Measurements from ENCODE around the gene EFHC2. TPM values are rescaled to one million over a fixed set of nuclear protein-coding genes. Genes with fewer than 3 reads are reported as not detected.
"Not testable (repeated sequence)": the region's sequence is repeated elsewhere in the genome, so short reads cannot be mapped to it uniquely, and the experiment has no call there.

EFHC2 gene
- polyA plus RNA-seq, 1 donor: 0.18 TPM

- no peak for DNase-seq
These were observed 111.4 kb downstream of the EFHC2 start for GRCh38 chrX:44232081-44232480.

- DNase-seq: peak; percentile 8
These were observed 114.9 kb downstream of the EFHC2 start for GRCh38 chrX:44228621-44229020.

DNA sequence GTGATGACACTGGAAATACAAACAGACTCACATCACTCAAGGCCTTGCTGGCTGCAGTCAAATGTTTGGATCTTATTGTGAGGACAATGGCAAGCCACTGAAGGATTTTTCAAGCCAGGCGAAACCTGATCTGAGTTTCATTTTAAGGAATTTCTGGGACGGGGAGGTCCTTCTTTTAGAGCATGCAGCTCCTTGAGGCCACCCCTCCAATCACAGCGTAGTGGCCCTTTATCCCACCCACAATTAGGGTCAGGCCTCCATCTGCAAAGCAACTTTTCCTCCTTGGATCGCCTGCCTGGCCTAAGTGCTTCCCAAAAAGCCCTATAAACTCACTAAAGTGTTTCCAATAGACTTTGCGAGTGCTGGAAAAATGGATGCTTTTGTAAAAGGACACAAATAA, 115.5 kb downstream of the EFHC2 start:
- DNase-seq: peak; percentile 15

DNA sequence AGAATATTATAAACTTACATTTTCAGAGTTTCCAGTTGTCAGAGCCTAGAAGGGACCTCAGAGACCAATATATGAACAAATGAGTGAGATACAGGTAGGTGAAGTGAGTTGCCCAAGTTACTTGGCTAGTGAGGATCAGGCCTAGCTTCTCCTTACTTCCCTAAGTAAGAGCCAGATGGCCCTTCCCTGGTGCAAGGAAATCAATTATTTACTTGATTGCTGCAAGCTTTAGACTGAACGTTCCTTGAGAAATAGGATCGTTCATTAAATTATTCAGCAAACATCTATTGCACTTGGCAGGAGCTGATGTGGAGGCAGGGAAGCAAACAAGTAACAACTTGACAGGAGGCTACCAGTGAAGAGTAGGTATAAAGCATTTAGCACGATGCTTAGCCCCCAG, 117.8 kb downstream of the EFHC2 start:
- DNase-seq: no peak

GRCh38 chrX:44224760-44225159, 118.7 kb downstream of the EFHC2 start:
- DNase-seq: no peak

DNA sequence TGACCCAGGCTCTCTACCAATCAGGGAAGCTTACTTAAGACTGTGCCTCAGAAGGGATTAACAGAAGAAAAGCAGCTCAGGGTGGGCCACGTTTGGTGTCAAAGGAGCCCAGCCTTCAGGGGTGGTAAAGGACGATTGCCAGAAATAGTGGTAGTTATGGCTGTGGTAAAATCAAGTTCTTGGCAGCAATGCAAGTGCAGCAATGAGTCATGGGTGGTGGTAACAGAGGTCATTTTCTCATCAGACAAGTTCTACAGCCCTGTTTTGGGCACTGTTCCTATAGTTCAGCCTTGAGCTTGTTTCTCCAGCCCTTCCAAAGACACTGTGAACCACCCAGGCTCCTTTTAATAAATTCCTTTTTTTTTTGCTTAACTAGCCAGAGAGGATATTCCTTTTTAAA, 120.3 kb downstream of the EFHC2 start:
- no peak for DNase-seq

DNA sequence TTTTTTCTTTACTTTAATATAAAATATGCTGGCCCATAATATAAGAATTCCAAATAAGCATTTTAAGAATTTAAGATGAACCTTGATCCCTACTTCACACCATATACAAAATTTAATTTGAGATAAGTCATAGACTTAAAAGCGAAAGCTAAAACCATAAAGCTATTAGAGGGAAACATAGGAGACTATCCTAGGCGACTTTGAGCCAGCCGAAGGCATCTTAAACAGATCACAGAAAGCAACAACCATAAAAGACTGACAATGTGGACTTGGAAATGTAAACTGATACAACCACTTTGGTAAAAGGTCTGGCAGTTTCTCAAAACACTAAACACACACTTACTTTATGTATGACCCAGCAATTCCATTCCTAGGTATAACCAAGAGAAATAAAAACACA, 125.0 kb downstream of the EFHC2 start:
- no peak for DNase-seq

DNA sequence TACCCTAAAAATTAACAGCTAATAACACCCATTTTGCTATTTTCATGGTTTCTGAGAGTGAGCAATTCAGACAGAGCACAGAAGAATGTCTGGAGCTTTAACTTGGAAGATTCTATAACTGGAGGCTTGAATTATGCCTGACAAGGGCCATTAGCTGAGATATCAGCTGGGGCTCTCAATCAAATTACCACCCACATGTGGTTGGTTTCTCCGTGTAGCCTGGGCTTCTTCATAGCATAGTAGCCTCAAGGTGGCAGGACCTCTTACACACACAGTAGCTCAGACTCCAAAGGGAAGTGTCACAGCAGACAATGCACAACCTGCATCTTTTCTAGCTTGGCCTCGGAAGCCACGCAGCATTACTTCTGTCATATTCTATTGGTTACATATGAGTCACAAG, 127.3 kb downstream of the EFHC2 start:
- no peak for DNase-seq

GRCh38 chrX:44203791-44204190, 139.7 kb downstream of the EFHC2 start:
- DNase-seq: no peak

- DNase-seq: no peak
These were observed 140.9 kb downstream of the EFHC2 start for GRCh38 chrX:44202596-44202995.

- DNase-seq: no peak
These were observed 154.4 kb downstream of the EFHC2 start for GRCh38 chrX:44189116-44189515.

DNA sequence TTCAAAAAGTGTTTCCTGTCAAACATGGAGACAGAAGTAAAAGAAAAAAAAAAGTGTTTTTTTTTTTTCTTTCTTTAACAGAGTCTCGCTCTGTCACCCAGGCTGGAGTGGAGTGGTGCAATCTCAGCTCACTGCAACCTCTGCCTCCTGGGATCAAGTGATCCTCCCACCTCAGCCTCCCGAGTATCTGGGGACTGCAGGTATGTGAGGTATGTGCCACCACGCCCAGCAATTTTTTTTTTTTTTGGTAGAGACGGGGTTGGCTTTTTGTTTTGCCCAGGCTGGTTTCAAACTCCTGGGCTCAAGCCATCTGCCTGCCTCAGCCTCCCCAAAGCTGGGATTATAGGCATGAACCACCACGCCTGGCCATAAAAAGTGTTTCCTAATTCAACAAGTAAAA, 155.6 kb downstream of the EFHC2 start:
- not testable (repeated sequence) for DNase-seq

GRCh38 chrX:44183329-44183728, 160.1 kb downstream of the EFHC2 start:
- DNase-seq: no peak

DNA sequence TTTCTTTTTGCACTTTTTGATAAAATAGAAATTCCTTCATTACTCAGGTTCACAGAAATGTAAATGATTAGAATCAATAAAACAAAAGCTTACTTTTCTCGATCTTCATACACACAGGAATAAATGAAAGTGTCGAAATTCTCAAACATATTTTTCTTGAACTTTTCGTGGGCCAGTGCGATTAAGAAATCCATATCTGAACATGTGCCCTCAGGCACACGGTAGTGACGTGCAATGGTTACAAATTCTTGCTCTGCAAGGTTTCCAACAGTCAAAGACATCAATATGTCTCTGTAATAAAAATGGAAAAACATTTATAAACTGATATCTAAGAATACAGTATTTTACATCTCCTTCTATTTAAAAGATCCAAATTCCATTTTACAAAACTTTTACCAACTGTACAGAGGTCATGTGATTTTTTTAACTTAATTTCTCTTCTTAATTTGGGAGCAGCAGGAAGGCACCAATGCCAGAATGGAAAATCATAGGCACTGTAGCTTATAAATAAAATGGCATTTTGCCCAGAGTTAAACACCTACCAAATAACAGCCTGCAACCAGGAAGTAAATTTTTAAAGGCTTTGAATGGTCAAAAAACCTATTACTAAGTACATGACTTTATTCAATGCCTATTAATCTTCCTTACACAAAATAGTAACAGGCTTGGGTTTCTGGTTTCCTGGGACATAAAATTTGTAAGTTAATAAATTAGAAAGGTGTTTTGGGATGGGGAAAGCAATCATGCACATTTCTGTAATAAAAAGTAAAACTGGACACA, 165.0 kb downstream of the EFHC2 start:
- DNase-seq: no peak

DNA sequence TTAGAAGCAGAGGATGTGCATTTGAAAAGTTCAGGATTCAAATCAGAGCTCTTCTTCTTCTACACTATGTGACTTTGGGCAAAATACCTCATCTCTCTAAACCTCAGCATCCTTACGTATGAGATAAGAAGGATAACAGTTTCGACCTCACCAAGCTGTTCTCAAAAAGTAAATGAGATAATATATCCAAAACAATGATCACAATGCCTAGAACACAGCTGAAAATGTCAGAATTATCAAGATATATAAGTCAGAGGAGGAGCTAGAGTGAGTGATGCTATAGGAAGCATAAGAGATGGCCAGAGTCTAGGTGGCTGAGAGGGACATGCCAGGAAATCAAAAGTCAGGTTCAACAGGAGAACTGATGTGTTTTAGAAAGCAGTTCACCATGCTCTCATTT, 168.0 kb downstream of the EFHC2 start:
- no peak for DNase-seq

DNA sequence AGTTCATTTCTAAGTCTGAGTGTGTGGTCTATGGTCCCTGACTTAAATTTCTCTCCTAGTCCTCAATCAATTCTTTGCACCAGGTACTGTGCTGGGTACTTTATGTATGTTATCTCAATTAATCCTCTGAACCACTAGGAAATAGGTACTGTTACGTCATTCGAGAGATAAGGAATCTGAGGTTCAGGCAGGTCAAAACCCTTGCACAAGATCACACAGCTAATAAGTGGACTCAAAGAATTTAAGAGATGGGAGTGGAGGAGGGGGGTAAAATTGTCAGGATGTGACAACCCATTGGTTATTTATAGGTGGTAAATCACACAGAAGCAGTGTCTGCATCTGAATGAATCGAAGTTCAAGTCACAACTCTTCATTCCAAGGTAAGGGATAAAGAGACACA, 169.4 kb downstream of the EFHC2 start:
- DNase-seq: no peak

GRCh38 chrX:44173219-44173618, 170.3 kb downstream of the EFHC2 start:
- no peak for DNase-seq

GRCh38 chrX:44167116-44167515, 176.4 kb downstream of the EFHC2 start:
- DNase-seq: no peak

DNA sequence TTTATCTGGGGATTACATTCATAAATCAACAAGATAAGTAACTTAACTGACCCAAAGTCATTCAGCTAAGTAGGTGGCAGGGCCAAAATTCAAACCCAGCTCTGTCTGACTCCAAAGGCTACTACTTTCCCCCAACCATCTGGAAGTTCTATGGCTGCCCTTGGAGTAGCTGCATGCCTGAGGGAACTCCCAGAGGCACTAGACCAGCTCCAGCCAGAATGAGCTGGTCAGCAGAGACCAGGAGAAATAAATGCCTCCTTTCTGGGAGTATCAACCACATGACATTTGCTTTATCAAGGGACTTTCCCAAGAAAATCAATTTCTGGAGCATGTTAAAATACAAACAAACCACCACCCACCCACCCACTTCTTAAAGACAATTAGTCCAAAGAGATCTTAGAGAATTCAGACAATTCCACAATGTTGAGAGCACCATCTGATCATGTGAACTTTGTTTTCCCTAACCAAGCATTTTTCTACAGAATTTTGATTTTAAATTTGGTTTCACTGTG, 180.5 kb downstream of the EFHC2 start:
- DNase-seq: no peak

DNA sequence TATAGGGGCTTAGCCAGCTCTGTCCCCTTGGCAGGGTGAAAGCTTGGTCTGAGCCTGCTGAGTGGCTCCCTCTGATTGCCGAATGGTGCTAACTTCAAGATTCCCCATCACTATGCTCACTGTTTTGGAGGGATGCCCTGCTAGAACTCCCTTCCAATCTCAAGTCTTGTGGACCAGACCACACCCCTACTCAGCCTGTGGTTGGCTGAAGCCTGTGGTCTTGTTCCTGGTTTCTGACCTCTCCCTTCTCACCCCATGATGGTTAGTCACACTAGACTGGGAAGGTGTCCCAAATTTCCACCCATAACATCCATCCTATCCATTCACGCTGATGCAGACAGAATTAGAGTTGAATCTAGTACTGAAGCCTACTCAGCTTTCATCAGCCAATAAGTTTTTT, 185.6 kb downstream of the EFHC2 start:
- DNase-seq: no peak

GRCh38 chrX:44157283-44157682, 186.2 kb downstream of the EFHC2 start:
- DNase-seq: no peak

- no peak for DNase-seq
These were observed 186.7 kb downstream of the EFHC2 start for GRCh38 chrX:44156726-44157125.

GRCh38 chrX:44155126-44155525, 188.3 kb downstream of the EFHC2 start:
- no peak for DNase-seq

DNA sequence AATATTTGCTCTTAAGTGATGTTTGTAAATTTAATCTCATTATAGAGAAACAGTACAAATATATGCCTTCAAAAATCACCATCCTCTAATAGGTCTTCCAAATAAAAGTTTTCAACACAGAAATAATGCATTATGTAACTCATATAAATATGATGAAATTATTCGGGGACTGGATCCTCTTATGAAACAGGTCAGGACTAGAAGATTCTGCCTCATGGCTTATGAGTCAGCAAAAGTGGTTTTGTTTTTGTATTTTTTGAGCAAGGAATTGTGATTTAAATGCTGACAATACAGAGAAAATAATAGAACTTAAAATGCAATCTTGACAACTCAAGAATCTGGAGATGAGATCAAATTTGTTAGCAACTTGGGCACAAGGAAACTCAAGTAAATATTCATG, 190.6 kb downstream of the EFHC2 start:
- DNase-seq: no peak

GRCh38 chrX:44147130-44147529, 196.3 kb downstream of the EFHC2 start:
- no peak for DNase-seq

Measured in hindlimb muscle (tissue), 1 donor.